HepG2 (cell line): ENCODE data around the gene THSD8. TPM values are rescaled to one million over a fixed set of nuclear protein-coding genes. Genes with fewer than 3 reads are reported as not detected.
A peak's percentile ranks its signal among the peaks of the same experiment; 100 is the strongest.

Source experiments
- ARNT ChIP-seq: fragments of 450-650 bp; IDR thresholded peaks from 2 replicates; pipeline ENCODE4 v1.6.1; 2017
- ATF3 ChIP-seq: sonication (generic); formaldehyde crosslinking; IDR thresholded peaks from 2 replicates; pipeline ENCODE4 v1.4.0; 2020; ENCODE audit warnings: missing genetic modification reagents
- CENPX ChIP-seq: sonication (generic); formaldehyde crosslinking; IDR thresholded peaks from 2 replicates; pipeline ENCODE4 v1.9.0; 2021; ENCODE audit warnings: mild to moderate bottlenecking, missing genetic modification reagents, moderate library complexity
- HIC2 ChIP-seq: sonication (generic); formaldehyde crosslinking; IDR thresholded peaks from 2 replicates; pipeline ENCODE4 v1.9.0; 2022; ENCODE audit warnings: low read depth, missing genetic modification reagents
- NFYC ChIP-seq: IDR thresholded peaks from 2 replicates; pipeline ENCODE4 v1.6.1; 2016; ENCODE audit warnings: missing genetic modification reagents, missing compliant biosample characterization
- NONO ChIP-seq, 2 experiments: fragments of 450-650 bp in 1 of 2; sonication (generic) in 1 of 2; formaldehyde crosslinking in 1 of 2; IDR thresholded peaks in 1 of 2; conservative IDR thresholded peaks in 1 of 2; 2 replicates each; pipeline versions ENCODE4 v1.6.1 to v1.8.0; 2017 to 2022; ENCODE audit warnings: mild to moderate bottlenecking in 1 of 2, missing genetic modification reagents in 1 of 2, moderate library complexity in 1 of 2
- POGK ChIP-seq: sonication (generic); formaldehyde crosslinking; conservative IDR thresholded peaks from 2 replicates; pipeline ENCODE4 v1.8.0; 2022; ENCODE audit warnings: mild to moderate bottlenecking, moderate library complexity, missing genetic modification reagents
- THYN1 ChIP-seq: sonication (generic); formaldehyde crosslinking; IDR thresholded peaks from 2 replicates; pipeline ENCODE4 v1.8.1; 2023; ENCODE audit warnings: low read depth, mild to moderate bottlenecking, moderate library complexity, missing genetic modification reagents, borderline replicate concordance
- ZBTB33 ChIP-seq: sonication (generic); formaldehyde crosslinking; IDR thresholded peaks from 2 replicates; pipeline ENCODE4 v1.4.0; 2020; ENCODE audit warnings: missing genetic modification reagents
- ZFP36L1 ChIP-seq: sonication (generic); formaldehyde crosslinking; IDR thresholded peaks from 2 replicates; pipeline ENCODE4 v1.8.0; 2022; ENCODE audit warnings: mild to moderate bottlenecking, missing genetic modification reagents, moderate library complexity
- ZFX ChIP-seq: sonication (generic); formaldehyde crosslinking; IDR thresholded peaks from 2 replicates; pipeline ENCODE4 v1.4.0; 2020; ENCODE audit warnings: mild to moderate bottlenecking, low read depth, missing genetic modification reagents, moderate library complexity
- ZNF331 ChIP-seq: sonication (generic); formaldehyde crosslinking; IDR thresholded peaks from 2 replicates; pipeline ENCODE4 v1.4.0; 2020; ENCODE audit warnings: missing genetic modification reagents
- ZNF546 ChIP-seq: sonication (generic); formaldehyde crosslinking; conservative IDR thresholded peaks from 2 replicates; pipeline ENCODE4 v1.8.1; 2023; ENCODE audit warnings: mild to moderate bottlenecking, missing genetic modification reagents
- polyA plus RNA-seq, 8 experiments: library from polyadenylated mRNA; depleted of rRNA in 3 of 8; stranded (reverse) in 7 of 8; unstranded in 1 of 8; fragments of >200 nt; fragmentation: Illumina TruSeq in 4 of 8; extraction: Trizol in 4 of 8; gene quantifications; 2 replicates each; pipeline versions ENCODE4 v1.2.1 to v1.2.3, GENCODE V29; 2011 to 2016; ENCODE audit warnings: low read depth in 4 of 8, missing spikeins in 1 of 8, mixed read lengths in 1 of 8; ENCODE audit not compliant: insufficient read depth in 1 of 8
- total RNA-seq, 5 experiments: library from RNA; depleted of rRNA; stranded (reverse); fragments of >200 nt; fragmentation: Illumina TruSeq; extraction: Trizol; gene quantifications; 2 replicates each; pipeline ENCODE4 v1.2.3, GENCODE V29; 2016; ENCODE audit warnings: low read depth in 1 of 5
- TF ChIP-seq, protein P1 (sequence below): IDR thresholded peaks from 2 replicates; pipeline ENCODE4 v1.6.1; 2012; ENCODE audit warnings: low read length, improper control_type of control experiment
- TF ChIP-seq, protein P2 (sequence below): sonication (generic); formaldehyde crosslinking; IDR thresholded peaks from 2 replicates; pipeline ENCODE4 v1.5.1; 2020; ENCODE audit warnings: missing genetic modification reagents, mild to moderate bottlenecking, borderline replicate concordance

The THSD8 gene
- total and polyA plus RNA-seq, 2 of the 13 experiments (the other 11 are each of a cell fraction or from before 2014, with no cell fraction given), result 4.8 to 14.9 TPM

DNA sequence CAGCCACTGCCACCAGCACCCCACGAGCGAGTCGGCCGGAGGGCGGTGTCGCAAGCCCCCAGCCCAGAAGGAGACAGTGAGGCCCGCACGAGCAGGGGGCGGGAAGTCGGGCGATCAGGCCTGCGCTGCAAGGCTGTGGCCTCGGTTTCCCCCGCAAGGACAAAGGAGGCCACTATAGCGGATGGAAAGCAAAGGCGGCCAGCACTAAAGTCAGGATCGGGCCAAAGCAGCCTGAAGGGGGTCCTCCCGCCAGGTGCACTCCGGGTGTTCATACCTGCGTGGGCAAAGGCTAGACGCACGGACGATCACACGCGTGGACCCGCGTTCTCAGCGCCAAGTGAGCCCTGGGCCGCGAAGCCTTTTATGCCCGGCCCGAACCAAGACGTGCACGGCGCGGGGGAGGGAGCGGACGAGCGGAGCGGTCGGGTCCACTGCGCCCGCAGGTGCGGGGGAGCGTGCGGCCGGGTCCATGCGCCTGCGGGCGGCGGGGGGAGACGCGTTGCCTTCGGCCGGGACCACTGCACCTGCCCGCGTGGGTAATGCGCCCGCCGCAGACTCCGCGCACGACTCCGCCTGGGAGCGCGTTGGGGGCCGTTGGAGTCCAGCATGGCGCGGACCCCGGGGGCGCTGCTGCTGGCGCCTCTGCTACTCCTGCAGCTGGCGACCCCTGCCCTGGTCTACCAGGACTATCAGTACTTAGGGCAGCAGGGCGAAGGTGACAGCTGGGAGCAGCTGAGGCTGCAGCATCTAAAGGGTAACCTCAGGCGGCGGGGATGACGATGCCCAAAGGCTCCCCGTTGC, at the start of gene THSD8, which contains the start of gene PRDX2 (continued):
- TF ChIP-seq NONO (IDR thresholded peaks at IDR 0.05), result no peak
- TF ChIP-seq NONO (CRISPR knock-in tag; conservative IDR thresholded peaks at IDR 0.05), result peak; percentile 96
- 0 out of 2 replicates have a peak, but pooled peaks have one; percentile 15 for TF ChIP-seq ZBTB33 (CRISPR knock-in tag)
- TF ChIP-seq ZNF331, result peak; percentile 79
- TF ChIP-seq ARNT, result no peak
- TF ChIP-seq ATF3, result 0 out of 2 replicates have a peak, but pooled peaks have one; percentile 6
- peak; percentile 92 for TF ChIP-seq POGK (CRISPR knock-in tag)
- 0 out of 2 replicates have a peak, but pooled peaks have one; percentile 37 for TF ChIP-seq ZFP36L1 (CRISPR knock-in tag)
- TF ChIP-seq, protein P1, sequence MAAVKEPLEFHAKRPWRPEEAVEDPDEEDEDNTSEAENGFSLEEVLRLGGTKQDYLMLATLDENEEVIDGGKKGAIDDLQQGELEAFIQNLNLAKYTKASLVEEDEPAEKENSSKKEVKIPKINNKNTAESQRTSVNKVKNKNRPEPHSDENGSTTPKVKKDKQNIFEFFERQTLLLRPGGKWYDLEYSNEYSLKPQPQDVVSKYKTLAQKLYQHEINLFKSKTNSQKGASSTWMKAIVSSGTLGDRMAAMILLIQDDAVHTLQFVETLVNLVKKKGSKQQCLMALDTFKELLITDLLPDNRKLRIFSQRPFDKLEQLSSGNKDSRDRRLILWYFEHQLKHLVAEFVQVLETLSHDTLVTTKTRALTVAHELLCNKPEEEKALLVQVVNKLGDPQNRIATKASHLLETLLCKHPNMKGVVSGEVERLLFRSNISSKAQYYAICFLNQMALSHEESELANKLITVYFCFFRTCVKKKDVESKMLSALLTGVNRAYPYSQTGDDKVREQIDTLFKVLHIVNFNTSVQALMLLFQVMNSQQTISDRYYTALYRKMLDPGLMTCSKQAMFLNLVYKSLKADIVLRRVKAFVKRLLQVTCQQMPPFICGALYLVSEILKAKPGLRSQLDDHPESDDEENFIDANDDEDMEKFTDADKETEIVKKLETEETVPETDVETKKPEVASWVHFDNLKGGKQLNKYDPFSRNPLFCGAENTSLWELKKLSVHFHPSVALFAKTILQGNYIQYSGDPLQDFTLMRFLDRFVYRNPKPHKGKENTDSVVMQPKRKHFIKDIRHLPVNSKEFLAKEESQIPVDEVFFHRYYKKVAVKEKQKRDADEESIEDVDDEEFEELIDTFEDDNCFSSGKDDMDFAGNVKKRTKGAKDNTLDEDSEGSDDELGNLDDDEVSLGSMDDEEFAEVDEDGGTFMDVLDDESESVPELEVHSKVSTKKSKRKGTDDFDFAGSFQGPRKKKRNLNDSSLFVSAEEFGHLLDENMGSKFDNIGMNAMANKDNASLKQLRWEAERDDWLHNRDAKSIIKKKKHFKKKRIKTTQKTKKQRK, result no peak
- peak; percentile 15; the same call in 1 of the 2 replicates for TF ChIP-seq NFYC (CRISPR knock-in tag)
- TF ChIP-seq, protein P2, sequence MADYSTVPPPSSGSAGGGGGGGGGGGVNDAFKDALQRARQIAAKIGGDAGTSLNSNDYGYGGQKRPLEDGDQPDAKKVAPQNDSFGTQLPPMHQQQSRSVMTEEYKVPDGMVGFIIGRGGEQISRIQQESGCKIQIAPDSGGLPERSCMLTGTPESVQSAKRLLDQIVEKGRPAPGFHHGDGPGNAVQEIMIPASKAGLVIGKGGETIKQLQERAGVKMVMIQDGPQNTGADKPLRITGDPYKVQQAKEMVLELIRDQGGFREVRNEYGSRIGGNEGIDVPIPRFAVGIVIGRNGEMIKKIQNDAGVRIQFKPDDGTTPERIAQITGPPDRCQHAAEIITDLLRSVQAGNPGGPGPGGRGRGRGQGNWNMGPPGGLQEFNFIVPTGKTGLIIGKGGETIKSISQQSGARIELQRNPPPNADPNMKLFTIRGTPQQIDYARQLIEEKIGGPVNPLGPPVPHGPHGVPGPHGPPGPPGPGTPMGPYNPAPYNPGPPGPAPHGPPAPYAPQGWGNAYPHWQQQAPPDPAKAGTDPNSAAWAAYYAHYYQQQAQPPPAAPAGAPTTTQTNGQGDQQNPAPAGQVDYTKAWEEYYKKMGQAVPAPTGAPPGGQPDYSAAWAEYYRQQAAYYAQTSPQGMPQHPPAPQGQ (CRISPR knock-in tag), result no peak; the same call in 1 of the 2 replicates
- no peak for TF ChIP-seq CENPX (CRISPR knock-in tag)
- no peak; the same call in 1 of the 2 replicates for TF ChIP-seq ZNF546 (CRISPR knock-in tag)
- TF ChIP-seq HIC2 (CRISPR knock-in tag), result no peak
- TF ChIP-seq THYN1 (CRISPR knock-in tag), result no peak
- peak; percentile 99 for TF ChIP-seq ZFX
